ENCODE results near the gene SLCO3A1.

SLCO3A1 gene

GRCh38 chr15:91922646-91923547, 69.4 kb downstream of the SLCO3A1 start:
- peaks cover 12% of the 10 kb centered on the region for H3K36me3 ChIP-seq
- TF ChIP-seq CTCF (IDR thresholded peaks at IDR 0.05): no peak
- peaks cover 8 to 18% of the 10 kb centered on the region in 2 experiments for H3K4me1 ChIP-seq (ENCODE audit: control insufficient read depth in 1 of 2, insufficient read depth in 1 of 2, low read depth in 1 of 2, low read length in 1 of 2)
- H3K9me3 ChIP-seq: no peaks in the 10 kb centered on the region
- no peak overlapping the region for H3K27ac ChIP-seq
- H3K4me3 ChIP-seq (ENCODE audit: low read depth in 1 of 2, low read length in 1 of 2): no peak overlapping the region
- no peaks in the 10 kb centered on the region for H3K27me3 ChIP-seq

- Histone ChIP-seq H3K27me3 (no peaks in the 10 kb centered on the region), H3K4me1 (ENCODE audit: control insufficient read depth in 1 of 2, insufficient read depth in 1 of 2, low read depth in 1 of 2, low read length in 1 of 2) (peaks cover 8 to 19% of the 10 kb centered on the region in 2 experiments), H3K9me3 (no peaks in the 10 kb centered on the region), H3K27ac (no peak overlapping the region), H3K36me3 (peaks cover under 1% of the 10 kb centered on the region), H3K4me3 (ENCODE audit: low read depth in 1 of 2, low read length in 1 of 2) (no peak overlapping the region)
- no peak for TF ChIP-seq CTCF (IDR thresholded peaks at IDR 0.05)
Observed at GRCh38 chr15:91924183-91924582, 70.7 kb downstream of the SLCO3A1 start.

- Histone ChIP-seq H3K27me3 (no peaks in the 10 kb centered on the region), H3K4me3 (ENCODE audit: low read depth in 1 of 2, low read length in 1 of 2) (no peak overlapping the region), H3K27ac (peak overlapping the region; percentile 42), H3K9me3 (no peaks in the 10 kb centered on the region), H3K36me3 (no peaks in the 10 kb centered on the region), H3K4me1 (ENCODE audit: control insufficient read depth in 1 of 2, insufficient read depth in 1 of 2, low read depth in 1 of 2, low read length in 1 of 2) (peaks cover 11 to 24% of the 10 kb centered on the region in 2 experiments)
- no peak for TF ChIP-seq CTCF (IDR thresholded peaks at IDR 0.05)
Observed at GRCh38 chr15:91924837-91925495, 71.5 kb downstream of the SLCO3A1 start.

- Histone ChIP-seq H3K4me1 (ENCODE audit: control insufficient read depth in 1 of 2, insufficient read depth in 1 of 2, low read depth in 1 of 2, low read length in 1 of 2) (peaks cover 11 to 23% of the 10 kb centered on the region in 2 experiments), H3K36me3 (no peaks in the 10 kb centered on the region), H3K9me3 (no peaks in the 10 kb centered on the region), H3K27ac (no peak overlapping the region), H3K27me3 (no peaks in the 10 kb centered on the region), H3K4me3 (ENCODE audit: low read depth in 1 of 2, low read length in 1 of 2) (no peak overlapping the region)
- no peak for TF ChIP-seq CTCF (IDR thresholded peaks at IDR 0.05)
Observed at GRCh38 chr15:91925794-91926193, 72.3 kb downstream of the SLCO3A1 start.

GRCh38 chr15:91926908-91927270, 73.4 kb downstream of the SLCO3A1 start:
- Histone ChIP-seq H3K9me3 (no peaks in the 10 kb centered on the region), H3K27me3 (no peaks in the 10 kb centered on the region), H3K4me3 (ENCODE audit: low read depth in 1 of 2, low read length in 1 of 2) (no peak overlapping the region), H3K36me3 (no peaks in the 10 kb centered on the region), H3K27ac (no peak overlapping the region), H3K4me1 (ENCODE audit: control insufficient read depth in 1 of 2, insufficient read depth in 1 of 2, low read depth in 1 of 2, low read length in 1 of 2) (peaks cover 3 to 13% of the 10 kb centered on the region in 2 experiments)
- no peak for TF ChIP-seq CTCF (IDR thresholded peaks at IDR 0.05)
